Activated naive CD4-positive, alpha-beta T cell treated with anti-CD3 and anti-CD28 coated beads, Interleukin-2, amount 50 U/mL, for 16 hours (primary cell): Measurements from ENCODE around the gene PI16.

Experiments
- DNase-seq: peaks from one replicate; pipeline ENCODE4 v3.0.0-alpha.2; 2020

Gene PI16

GRCh38 chr6:36954262-36954931 is at the start of gene PI16:
PI16 (plus strand) TSS chr6:36954738; CDS start chr6:36954761, 23 bp downstream.
- no peak for DNase-seq

- no peak for DNase-seq
Measured at GRCh38 chr6:36904851-36905393, 49.6 kb upstream of the PI16 start.

- DNase-seq, result no peak
Measured at GRCh38 chr6:36906539-36907325, 47.8 kb upstream of the PI16 start.

- DNase-seq, result no peak
Measured at GRCh38 chr6:36907781-36908180, 46.8 kb upstream of the PI16 start.

GRCh38 chr6:36908747-36909146 is 45.8 kb upstream of the PI16 start:
- DNase-seq, result no peak

- peak; percentile 14 for DNase-seq
Measured at GRCh38 chr6:36912030-36912454, 42.5 kb upstream of the PI16 start.

- DNase-seq, result peak; percentile 38
Measured at GRCh38 chr6:36912586-36912985, 42.0 kb upstream of the PI16 start.

GRCh38 chr6:36913082-36913481 is 41.5 kb upstream of the PI16 start:
- DNase-seq, result no peak

- DNase-seq, result no peak
Measured at GRCh38 chr6:36914227-36914794, 40.2 kb upstream of the PI16 start.

- DNase-seq, result no peak
Measured at GRCh38 chr6:36915599-36915998, 38.9 kb upstream of the PI16 start.

GRCh38 chr6:36916126-36916525 is 38.4 kb upstream of the PI16 start:
- DNase-seq, result no peak

- no peak for DNase-seq
Measured at GRCh38 chr6:36917541-36918193, 36.9 kb upstream of the PI16 start.

GRCh38 chr6:36920049-36920448 is 34.5 kb upstream of the PI16 start:
- no peak for DNase-seq

GRCh38 chr6:36920546-36920945 is 34.0 kb upstream of the PI16 start:
- no peak for DNase-seq

- DNase-seq, result no peak
Measured at GRCh38 chr6:36924131-36924530, 30.4 kb upstream of the PI16 start.

- no peak for DNase-seq
Measured at GRCh38 chr6:36924778-36925374, 29.7 kb upstream of the PI16 start.

GRCh38 chr6:36925809-36926208 is 28.7 kb upstream of the PI16 start:
- DNase-seq, result no peak

- DNase-seq, result no peak
Measured at GRCh38 chr6:36926708-36927513, 27.6 kb upstream of the PI16 start.

GRCh38 chr6:36927691-36928546 is 26.6 kb upstream of the PI16 start:
- DNase-seq, result no peak

GRCh38 chr6:36928547-36928918 is 26.0 kb upstream of the PI16 start:
- no peak for DNase-seq

GRCh38 chr6:36929152-36929551 is 25.4 kb upstream of the PI16 start:
- DNase-seq, result no peak
